GM12878 (cell line): Measurements from ENCODE around the gene NLRP6. TPM values are rescaled to one million over a fixed set of nuclear protein-coding genes. Genes with fewer than 3 reads are reported as not detected.

Experiments used
- ATAC-seq: fragments of 200-7000 bp; cut with Tn5 transposase; 3 replicates; pipeline ENCODE4 v1.9.1; 2020; ENCODE audit warnings: mild to moderate bottlenecking, moderate library complexity
- BruUV-seq: library from RNA; stranded (reverse); fragments of 400-500 nt; replicated peaks from 2 replicates; lab custom pipeline; 2021; lab: Mats Ljungman, UMichigan
- CTCF ChIA-PET: fragments of 300-600 bp; sonication (Branson Sonifier 250); formaldehyde crosslinking; extraction: SDS; loops from one replicate; lab custom pipeline; 2021; ENCODE audit warnings: inconsistent platforms; lab: Yijun Ruan, JAX
- POLR2A ChIA-PET: fragments of 350-600 bp; formaldehyde crosslinking; extraction: SDS; loops from one replicate; lab custom pipeline; 2021; ENCODE audit warnings: inconsistent platforms; lab: Charles Lee
- RAD21 ChIA-PET: fragments of 300-600 bp; sonication (Branson Sonifier 250); formaldehyde crosslinking; loops from one replicate; lab custom pipeline; 2023; ENCODE audit warnings: antibody characterized with exemption; ENCODE audit not compliant: unreplicated experiment; lab: Charles Lee
- SMC1A ChIA-PET: fragments of 300-600 bp; sonication (Branson Sonifier 250); formaldehyde crosslinking; loops from one replicate; lab custom pipeline; 2023; ENCODE audit not compliant: unreplicated experiment, uncharacterized antibody; lab: Charles Lee
- DNase-seq: peaks from one replicate; pipeline ENCODE4 v3.0.0-alpha.2; 2011; ENCODE audit warnings: low read depth, low spot score
- FAIRE-seq: peaks from 3 replicates; lab custom pipeline; 2011; peaks lifted over from hg19 to GRCh38; lab: Jason Lieb, UNC
- H2AFZ ChIP-seq: 2 replicates; pipeline ENCODE4 v1.6.0; 2011; ENCODE audit warnings: low read depth, low read length, control low read depth; ENCODE audit not compliant: control insufficient read depth
- H3K27ac ChIP-seq: 2 replicates; pipeline ENCODE4 v1.5.1; 2011; ENCODE audit warnings: control low read depth; ENCODE audit not compliant: control insufficient read depth, insufficient read depth
- H3K27me3 ChIP-seq, 2 experiments: replicated peaks in 1 of 2; 2 replicates each; pipeline versions ENCODE4 v1.6.0 to v1.6.1; 2011; ENCODE audit warnings: low read length in 1 of 2; ENCODE audit not compliant: control insufficient read depth in 2 of 2, insufficient read depth in 2 of 2
- H3K36me3 ChIP-seq, 2 experiments: 2 replicates each; pipeline ENCODE4 v1.5.1; 2011; ENCODE audit warnings: low read length in 1 of 2; ENCODE audit not compliant: control insufficient read depth in 2 of 2, insufficient read depth in 2 of 2
- H3K4me1 ChIP-seq: 2 replicates; pipeline ENCODE4 v1.6.1; 2011; ENCODE audit warnings: mild to moderate bottlenecking, low read length, moderate library complexity, mixed read lengths; ENCODE audit not compliant: control insufficient read depth, insufficient read depth
- H3K4me2 ChIP-seq: 2 replicates; pipeline ENCODE4 v1.6.0; 2011; ENCODE audit warnings: control low read depth; ENCODE audit not compliant: control insufficient read depth, insufficient read depth
- H3K4me3 ChIP-seq: fragments of 200-600 bp; sonication (generic); 2 replicates; pipeline ENCODE4 v1.5.1; 2016
- H3K79me2 ChIP-seq: 2 replicates; pipeline ENCODE4 v1.6.0; 2011; ENCODE audit warnings: low read length; ENCODE audit not compliant: control insufficient read depth, insufficient read depth
- H3K9ac ChIP-seq: 2 replicates; pipeline ENCODE4 v1.8.0; 2011; ENCODE audit warnings: low read length, control low read depth, mixed read lengths; ENCODE audit not compliant: control insufficient read depth, insufficient read depth
- H3K9me3 ChIP-seq: replicated peaks from 3 replicates; pipeline ENCODE4 v1.5.1; 2011; ENCODE audit warnings: mild to moderate bottlenecking, low read length; ENCODE audit not compliant: control insufficient read depth, insufficient read depth
- H4K20me1 ChIP-seq: 2 replicates; pipeline ENCODE4 v1.6.0; 2011; ENCODE audit not compliant: control insufficient read depth, insufficient read depth
- BCLAF1 ChIP-seq: fragments of 450-650 bp; IDR thresholded peaks from 2 replicates; pipeline ENCODE4 v1.6.1; 2017; ENCODE audit warnings: antibody characterized with exemption, mild to moderate bottlenecking, moderate library complexity
- CBFB ChIP-seq: IDR thresholded peaks from 2 replicates; pipeline ENCODE4 v1.6.1; 2016; ENCODE audit warnings: antibody characterized with exemption, low read depth
- EED ChIP-seq: sonication (generic); IDR thresholded peaks from 2 replicates; pipeline ENCODE4 v1.6.1; 2016; ENCODE audit warnings: antibody characterized with exemption, low read depth
- EZH2 ChIP-seq: IDR thresholded peaks from 2 replicates; pipeline ENCODE4 v1.6.1; 2012; ENCODE audit warnings: low read depth, mild to moderate bottlenecking, control low read depth, inconsistent platforms, low read length, borderline replicate concordance; ENCODE audit not compliant: control insufficient read depth
- HDAC6 ChIP-seq: fragments of 200-600 bp; sonication (generic); IDR thresholded peaks from one replicate; pipeline ENCODE4 v1.8.0; 2017; ENCODE audit warnings: antibody characterized with exemption; ENCODE audit not compliant: unreplicated experiment
- IRF5 ChIP-seq: fragments of 450-650 bp; IDR thresholded peaks from 2 replicates; pipeline ENCODE4 v1.6.1; 2017; ENCODE audit warnings: borderline replicate concordance
- KAT2A ChIP-seq: conservative IDR thresholded peaks from 2 replicates; pipeline ENCODE4 v1.6.1; 2011; ENCODE audit warnings: low read depth, low read length; ENCODE audit not compliant: control insufficient read depth
- MXI1 ChIP-seq: fragments of 150-350 bp; IDR thresholded peaks from 2 replicates; pipeline ENCODE4 v1.6.1; 2011; ENCODE audit warnings: low read depth, mild to moderate bottlenecking, inconsistent platforms, low read length, improper control_type of control experiment
- PML ChIP-seq: IDR thresholded peaks from 2 replicates; pipeline ENCODE4 v1.6.1; 2012; ENCODE audit warnings: low read length, inconsistent platforms
- SP1 ChIP-seq: IDR thresholded peaks from one replicate; pipeline ENCODE4 v1.6.1; 2011; ENCODE audit warnings: low read depth, low read length
- SRF ChIP-seq, 2 experiments: IDR thresholded peaks; 2 replicates each; pipeline ENCODE4 v1.6.1; 2011; ENCODE audit warnings: low read depth in 2 of 2, low read length in 2 of 2, mild to moderate bottlenecking in 1 of 2, moderate library complexity in 1 of 2
- ZBED1 ChIP-seq: IDR thresholded peaks from 2 replicates; pipeline ENCODE4 v1.6.1; 2016; ENCODE audit warnings: borderline replicate concordance
- ZZZ3 ChIP-seq: IDR thresholded peaks from 2 replicates; pipeline ENCODE4 v1.6.1; 2011; ENCODE audit warnings: low read depth; ENCODE audit not compliant: control insufficient read depth, insufficient read length
- WGBS: methylation state at CpG from one replicate; pipeline ENCODE4 v1.1.6; 2016; ENCODE audit warnings: low lambda C conversion rate; ENCODE audit not compliant: insufficient replicate concordance, insufficient coverage; ENCODE audit errors: missing lambda C conversion rate; 5-methylcytosine and 5-hydroxymethylcytosine counted together
- in situ Hi-C: fragments of 300-500 bp; cut with MboI; formaldehyde crosslinking; loops from 9 replicates; pipeline ENCODE4 v1.14.3; 2018; ENCODE audit warnings: mixed read lengths
- intact Hi-C: fragments of 100-400 bp; cut with micrococcal nuclease; formaldehyde crosslinking; loops from one replicate; pipeline ENCODE4 v1.14.2; 2022; ENCODE audit not compliant: unreplicated experiment
- polyA plus RNA-seq, 11 experiments: library from polyadenylated mRNA; depleted of rRNA in 4 of 11; unstranded in 6 of 11; stranded (reverse) in 5 of 11; fragments of >200 nt; fragmentation: Nextera tagmentation in 4 of 11; fragmentation: Illumina TruSeq in 1 of 11; extraction: Ambion mirVana in 4 of 11; extraction: Trizol in 1 of 11; gene quantifications; 1 replicate in 1 of 11; 2 replicates in 10 of 11; pipeline versions ENCODE4 v1.2.1 to v1.2.3, GENCODE V29; 2011 to 2016; ENCODE audit warnings: inconsistent platforms in 2 of 11, missing spikeins in 2 of 11, low read depth in 1 of 11
- total RNA-seq, 4 experiments: library from RNA; depleted of rRNA in 3 of 4; stranded (reverse); fragments of >200 nt in 3 of 4; fragmentation: Illumina TruSeq in 1 of 4; extraction: Trizol in 1 of 4; gene quantifications; 2 replicates each; pipeline versions ENCODE4 v1.2.1 to v1.2.3, GENCODE V29; 2013 to 2021
- TF ChIP-seq, protein P1 (sequence below): fragments of 450-650 bp; IDR thresholded peaks from 2 replicates; pipeline ENCODE4 v1.6.1; 2017; ENCODE audit warnings: mild to moderate bottlenecking, low read depth, inconsistent platforms; ENCODE audit not compliant: poor library complexity, severe bottlenecking
- TF ChIP-seq, protein P2 (sequence below): fragments of 150-350 bp; IDR thresholded peaks from 2 replicates; pipeline ENCODE4 v1.6.1; 2016; ENCODE audit warnings: low read depth, low read length

NLRP6 gene
- total and polyA plus RNA-seq, 10 of the 15 experiments (the other 5 are each of a cell fraction or from before 2014, with no cell fraction given): 0.03 to 0.11 TPM; not detected in 8

DNA sequence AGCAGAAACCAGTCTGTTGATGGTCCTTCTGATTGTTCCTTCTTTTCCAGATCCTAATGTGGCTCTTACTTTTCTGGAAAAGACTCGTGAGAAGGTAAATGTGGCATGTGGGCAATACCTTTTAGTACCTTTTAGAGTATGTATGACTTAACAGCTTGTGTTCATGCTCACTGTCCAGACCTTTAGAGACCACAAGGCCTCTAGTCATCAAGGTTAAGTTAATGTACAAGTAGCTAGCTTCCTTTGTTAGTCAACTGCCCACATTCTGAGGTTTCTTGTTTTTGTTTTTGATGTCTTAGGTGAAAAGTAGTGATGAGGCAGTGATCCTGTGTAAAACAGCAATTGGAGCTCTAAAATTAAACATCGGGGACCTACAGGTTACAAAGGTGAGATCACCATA, 33.8 kb upstream of the NLRP6 start:
- peaks cover 16 to 42% of the 10 kb centered on the region in 2 experiments for H3K36me3 ChIP-seq
- no peak overlapping the region for H3K4me2 ChIP-seq
- H3K9ac ChIP-seq: no peak overlapping the region
- no peaks in the 10 kb centered on the region for H4K20me1 ChIP-seq
- no peaks in the 10 kb centered on the region for H3K27me3 ChIP-seq
- H3K27ac ChIP-seq: no peak overlapping the region
- RAD21 ChIA-PET: no interaction called here
- no peak for ATAC-seq
- FAIRE-seq: no peak
- in situ Hi-C loops: no loop called here
- WGBS: 100% methylated on average over 2 of the region's 2 CpGs
- CTCF ChIA-PET: no interaction called here
- H2AFZ ChIP-seq: no peak overlapping the region
- SMC1A ChIA-PET: interaction anchor here (0.6 to 0.9 kb wide), 3 partner anchors 10 to 207 kb away, joined by 3 read pairs; no protein-coding TSS in a partner anchor
- BruUV-seq: no TSS peak
- intact Hi-C loops: no loop called here
- no peaks in the 10 kb centered on the region for H3K4me1 ChIP-seq
- POLR2A ChIA-PET: no interaction called here
- no peak overlapping the region for H3K4me3 ChIP-seq
- H3K79me2 ChIP-seq: peaks cover 7% of the 10 kb centered on the region
- H3K9me3 ChIP-seq: no peaks in the 10 kb centered on the region
- no peak for DNase-seq
- TF ChIP-seq PML: no peak
- TF ChIP-seq, protein P1, sequence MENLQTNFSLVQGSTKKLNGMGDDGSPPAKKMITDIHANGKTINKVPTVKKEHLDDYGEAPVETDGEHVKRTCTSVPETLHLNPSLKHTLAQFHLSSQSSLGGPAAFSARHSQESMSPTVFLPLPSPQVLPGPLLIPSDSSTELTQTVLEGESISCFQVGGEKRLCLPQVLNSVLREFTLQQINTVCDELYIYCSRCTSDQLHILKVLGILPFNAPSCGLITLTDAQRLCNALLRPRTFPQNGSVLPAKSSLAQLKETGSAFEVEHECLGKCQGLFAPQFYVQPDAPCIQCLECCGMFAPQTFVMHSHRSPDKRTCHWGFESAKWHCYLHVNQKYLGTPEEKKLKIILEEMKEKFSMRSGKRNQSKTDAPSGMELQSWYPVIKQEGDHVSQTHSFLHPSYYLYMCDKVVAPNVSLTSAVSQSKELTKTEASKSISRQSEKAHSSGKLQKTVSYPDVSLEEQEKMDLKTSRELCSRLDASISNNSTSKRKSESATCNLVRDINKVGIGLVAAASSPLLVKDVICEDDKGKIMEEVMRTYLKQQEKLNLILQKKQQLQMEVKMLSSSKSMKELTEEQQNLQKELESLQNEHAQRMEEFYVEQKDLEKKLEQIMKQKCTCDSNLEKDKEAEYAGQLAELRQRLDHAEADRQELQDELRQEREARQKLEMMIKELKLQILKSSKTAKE: no peak
- TF ChIP-seq SP1: no peak
- TF ChIP-seq BCLAF1: no peak
- no peak for TF ChIP-seq KAT2A
- TF ChIP-seq ZBED1: no peak
- TF ChIP-seq HDAC6: no peak
- TF ChIP-seq MXI1: no peak
- no peak for TF ChIP-seq ZZZ3
- no peak for TF ChIP-seq EZH2
- TF ChIP-seq, protein P2, sequence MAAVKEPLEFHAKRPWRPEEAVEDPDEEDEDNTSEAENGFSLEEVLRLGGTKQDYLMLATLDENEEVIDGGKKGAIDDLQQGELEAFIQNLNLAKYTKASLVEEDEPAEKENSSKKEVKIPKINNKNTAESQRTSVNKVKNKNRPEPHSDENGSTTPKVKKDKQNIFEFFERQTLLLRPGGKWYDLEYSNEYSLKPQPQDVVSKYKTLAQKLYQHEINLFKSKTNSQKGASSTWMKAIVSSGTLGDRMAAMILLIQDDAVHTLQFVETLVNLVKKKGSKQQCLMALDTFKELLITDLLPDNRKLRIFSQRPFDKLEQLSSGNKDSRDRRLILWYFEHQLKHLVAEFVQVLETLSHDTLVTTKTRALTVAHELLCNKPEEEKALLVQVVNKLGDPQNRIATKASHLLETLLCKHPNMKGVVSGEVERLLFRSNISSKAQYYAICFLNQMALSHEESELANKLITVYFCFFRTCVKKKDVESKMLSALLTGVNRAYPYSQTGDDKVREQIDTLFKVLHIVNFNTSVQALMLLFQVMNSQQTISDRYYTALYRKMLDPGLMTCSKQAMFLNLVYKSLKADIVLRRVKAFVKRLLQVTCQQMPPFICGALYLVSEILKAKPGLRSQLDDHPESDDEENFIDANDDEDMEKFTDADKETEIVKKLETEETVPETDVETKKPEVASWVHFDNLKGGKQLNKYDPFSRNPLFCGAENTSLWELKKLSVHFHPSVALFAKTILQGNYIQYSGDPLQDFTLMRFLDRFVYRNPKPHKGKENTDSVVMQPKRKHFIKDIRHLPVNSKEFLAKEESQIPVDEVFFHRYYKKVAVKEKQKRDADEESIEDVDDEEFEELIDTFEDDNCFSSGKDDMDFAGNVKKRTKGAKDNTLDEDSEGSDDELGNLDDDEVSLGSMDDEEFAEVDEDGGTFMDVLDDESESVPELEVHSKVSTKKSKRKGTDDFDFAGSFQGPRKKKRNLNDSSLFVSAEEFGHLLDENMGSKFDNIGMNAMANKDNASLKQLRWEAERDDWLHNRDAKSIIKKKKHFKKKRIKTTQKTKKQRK: no peak
- no peak for TF ChIP-seq IRF5
- no peak for TF ChIP-seq EED
- TF ChIP-seq SRF (IDR thresholded peaks at IDR 0.05; ENCODE audit: low read depth in 2 of 2, low read length in 2 of 2): no peak
- TF ChIP-seq CBFB: no peak
